HT1080 (cell line): ENCODE measurements around the gene IGSF22. TPM values are rescaled to one million over a fixed set of nuclear protein-coding genes. Genes with fewer than 3 reads are reported as not detected.

Experiments used
- DNase-seq: peaks from one replicate; pipeline ENCODE4 v3.0.0-alpha.2; 2015; ENCODE audit warnings: low read depth
- total RNA-seq: library from RNA; depleted of rRNA; stranded (reverse); fragments of >200 nt; shearing (Covaris generic); gene quantifications from 2 replicates; pipeline ENCODE4 v1.2.3, GENCODE V29; 2014

IGSF22 gene
- total RNA-seq, 1 experiment from 2014 or later = not detected

DNA sequence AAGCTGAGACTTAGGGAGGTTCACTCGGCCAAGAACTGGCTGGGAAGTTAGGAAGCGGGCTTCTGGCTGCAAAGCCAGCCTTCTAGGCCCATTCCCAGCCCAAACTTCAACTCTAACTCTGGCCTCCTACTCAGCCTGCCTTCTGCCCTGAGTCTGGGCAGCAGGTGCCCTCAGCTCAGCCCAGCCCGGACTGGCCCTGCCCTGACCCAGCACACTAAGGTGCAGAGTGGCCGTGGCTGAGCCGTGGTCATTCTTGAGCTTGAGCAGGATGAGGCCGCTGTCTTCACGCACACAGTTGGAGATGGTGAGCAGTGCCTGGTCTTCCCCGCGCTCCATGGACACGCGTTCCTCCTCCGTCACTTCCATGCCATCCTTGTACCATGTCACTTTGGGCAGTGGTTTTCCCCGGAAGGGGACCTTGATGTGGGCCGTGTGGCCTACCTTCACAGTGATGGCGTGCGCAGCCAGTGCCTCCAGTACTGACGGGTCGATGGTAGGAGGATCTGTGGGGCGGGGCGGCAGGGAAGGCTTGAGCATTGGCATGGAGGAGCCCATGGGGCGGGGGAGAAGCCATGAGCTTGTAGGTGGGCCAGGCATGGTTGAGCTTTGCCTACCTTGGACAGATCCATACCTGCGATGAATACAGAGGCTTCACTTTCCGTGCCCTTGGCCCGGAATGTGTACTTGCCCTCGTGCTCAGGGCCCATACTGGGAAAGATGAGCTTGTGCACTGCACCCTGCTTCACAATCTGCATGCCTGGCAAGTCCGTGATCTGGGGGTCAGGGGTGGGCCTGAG lies 12.1 kb downstream of the IGSF22 start:
- no peak for DNase-seq

DNA sequence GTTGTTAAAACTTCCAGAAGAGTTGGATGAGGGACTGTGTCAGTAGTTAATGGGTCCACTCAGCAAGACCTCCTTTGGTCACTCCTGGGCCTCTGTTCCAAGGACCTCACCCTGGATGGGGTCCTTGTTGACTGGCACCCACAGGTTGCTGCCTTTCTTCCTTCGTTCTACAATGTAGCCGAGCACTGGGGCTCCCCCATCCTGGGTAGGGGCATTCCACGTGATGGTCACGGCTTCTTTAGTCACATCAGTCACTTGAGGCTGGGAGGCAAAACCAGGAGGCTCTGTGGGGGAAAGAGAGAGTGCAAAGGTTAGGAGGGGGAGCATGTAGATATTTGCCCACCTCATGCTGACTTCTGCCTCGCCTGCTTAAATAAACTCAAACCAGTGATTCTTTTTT lies 15.4 kb downstream of the IGSF22 start:
- no peak for DNase-seq

DNA sequence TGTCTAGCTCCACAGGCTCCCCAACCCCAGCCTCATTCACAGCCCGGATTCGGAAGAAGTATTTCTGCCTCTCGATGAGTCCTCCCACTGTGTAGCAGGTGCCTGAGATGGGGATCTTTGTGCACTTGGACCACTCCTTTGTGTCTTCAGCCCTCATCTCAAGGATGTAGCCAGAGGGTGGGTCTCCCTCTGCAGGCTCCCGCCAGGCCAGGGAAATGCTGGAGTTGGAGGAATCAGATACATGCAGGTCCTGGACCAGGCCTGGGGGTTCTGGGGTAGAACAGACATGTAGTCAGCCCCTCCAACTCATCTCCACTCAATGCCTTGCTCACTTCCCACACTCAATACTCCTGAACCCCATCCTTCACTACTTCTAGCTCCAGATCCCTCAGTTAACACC lies 16.6 kb downstream of the IGSF22 start:
- DNase-seq = no peak

DNA sequence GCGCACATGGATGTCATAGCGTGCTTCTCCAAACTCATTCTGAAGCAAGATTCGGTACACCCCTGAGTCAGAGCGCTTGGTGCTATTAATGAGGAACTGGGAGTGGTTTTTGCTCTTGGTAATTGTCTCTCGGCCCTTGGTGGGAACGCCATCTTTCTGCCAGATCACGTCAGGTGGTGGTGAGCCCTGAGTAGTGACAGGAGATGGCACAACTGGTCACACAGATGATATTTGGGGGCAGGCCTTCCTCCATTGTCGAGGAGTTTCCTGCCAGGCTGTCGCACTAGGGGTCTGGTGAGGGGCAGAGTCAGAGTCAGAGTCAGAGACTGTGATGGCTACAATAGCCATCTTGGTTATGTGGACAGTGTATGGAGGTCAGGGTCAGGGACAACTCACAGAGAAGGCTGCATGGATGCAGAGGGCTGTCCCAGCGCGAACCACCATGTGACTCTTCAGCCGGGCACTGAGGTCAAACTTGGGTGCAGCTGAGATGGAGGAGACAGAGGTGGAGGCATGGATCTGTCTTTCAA lies 18.1 kb downstream of the IGSF22 start:
- no peak for DNase-seq

DNA sequence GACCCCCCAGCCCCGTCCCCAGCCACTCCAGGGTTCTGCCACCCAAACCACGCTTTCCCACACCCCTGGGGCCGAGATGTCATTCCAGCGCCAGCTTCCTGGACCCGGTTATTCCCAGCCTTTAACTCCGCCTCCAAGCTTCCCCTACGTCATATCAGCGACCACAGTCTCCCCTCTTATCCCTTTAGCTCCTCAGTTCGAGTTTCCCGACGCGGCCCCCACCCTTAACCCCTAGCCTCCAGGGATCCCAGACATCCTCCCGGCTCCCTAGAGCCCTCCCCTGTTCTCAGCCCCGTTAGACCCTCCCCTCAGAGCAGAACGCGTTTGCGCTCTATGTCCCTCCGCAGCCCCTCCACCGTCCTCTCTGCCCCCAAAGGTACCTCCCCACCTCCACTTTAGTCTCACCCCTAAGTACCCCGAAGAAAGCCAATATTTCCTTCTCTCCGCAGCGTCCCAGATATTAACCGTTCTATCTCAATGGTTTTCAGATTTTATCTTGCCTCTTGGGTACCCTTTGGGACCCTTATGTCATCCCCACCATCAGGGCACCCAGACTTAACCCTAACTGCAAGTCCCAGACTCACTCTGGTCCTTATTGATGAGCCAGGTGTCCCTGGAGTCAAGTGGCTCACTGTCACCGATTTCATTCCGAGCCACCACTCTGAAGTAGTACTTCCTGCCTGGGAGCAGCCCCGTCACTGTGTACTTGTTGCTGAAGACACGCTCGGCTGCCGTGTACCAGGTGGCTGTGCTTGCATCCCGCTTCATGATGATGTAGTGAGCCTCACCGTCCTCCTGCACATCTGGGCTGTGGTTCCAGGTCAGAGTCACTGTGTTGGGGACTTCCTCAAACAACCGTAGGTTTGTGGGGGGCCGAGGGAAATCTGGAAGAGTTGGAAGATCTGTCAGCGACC lies 19.4 kb downstream of the IGSF22 start:
- no peak for DNase-seq

DNA sequence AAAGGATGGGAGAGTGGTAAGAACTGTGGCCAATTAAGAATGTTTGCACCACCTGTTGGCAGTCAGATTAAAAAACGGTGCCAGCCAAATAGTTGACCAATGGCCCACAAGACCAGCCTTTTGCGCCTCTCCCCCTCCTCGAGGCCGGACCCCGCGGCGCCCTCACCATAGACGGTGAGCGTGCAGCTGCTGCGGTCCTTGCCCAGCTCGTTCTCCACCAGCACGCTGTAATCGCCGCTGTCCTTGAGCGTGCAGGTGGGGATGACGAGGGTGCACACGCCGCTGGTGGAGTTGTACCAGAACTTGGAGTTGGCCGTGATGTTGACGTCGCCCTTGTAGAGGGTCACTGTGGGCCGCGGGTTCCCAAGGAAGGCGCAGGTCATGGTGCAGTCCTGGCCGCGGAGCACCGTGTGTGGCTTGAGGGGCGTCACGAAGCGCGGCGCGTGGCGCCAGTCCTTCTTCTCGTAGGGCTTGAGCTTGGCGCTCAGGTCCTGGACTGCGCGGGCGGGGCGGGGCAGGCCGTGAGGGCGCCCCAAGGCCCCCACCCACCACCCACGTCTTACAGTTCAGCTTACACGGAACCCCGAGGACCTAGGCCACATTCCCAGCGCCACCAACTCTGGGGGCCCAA lies 20.2 kb downstream of the IGSF22 start:
- no peak for DNase-seq

DNA sequence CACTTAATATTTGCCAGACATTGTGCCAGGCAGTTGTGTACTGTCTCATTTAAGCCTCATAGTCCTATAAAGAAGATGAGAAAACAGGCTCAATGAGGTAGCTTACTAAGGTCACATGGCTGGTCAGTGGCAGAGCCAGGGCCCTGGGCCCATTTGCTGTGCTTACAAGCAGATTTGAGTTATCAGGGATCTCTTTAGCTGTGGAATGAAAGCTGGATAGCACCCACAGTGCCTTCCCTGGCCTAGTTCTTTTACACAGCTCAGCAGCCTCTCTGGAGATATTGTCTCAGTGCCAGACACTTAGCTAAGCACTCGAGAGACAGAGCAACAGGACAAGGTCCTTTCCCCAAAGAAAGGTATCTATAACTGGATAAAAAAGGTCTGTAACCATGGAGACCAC lies 21.3 kb downstream of the IGSF22 start:
- DNase-seq = no peak

DNA sequence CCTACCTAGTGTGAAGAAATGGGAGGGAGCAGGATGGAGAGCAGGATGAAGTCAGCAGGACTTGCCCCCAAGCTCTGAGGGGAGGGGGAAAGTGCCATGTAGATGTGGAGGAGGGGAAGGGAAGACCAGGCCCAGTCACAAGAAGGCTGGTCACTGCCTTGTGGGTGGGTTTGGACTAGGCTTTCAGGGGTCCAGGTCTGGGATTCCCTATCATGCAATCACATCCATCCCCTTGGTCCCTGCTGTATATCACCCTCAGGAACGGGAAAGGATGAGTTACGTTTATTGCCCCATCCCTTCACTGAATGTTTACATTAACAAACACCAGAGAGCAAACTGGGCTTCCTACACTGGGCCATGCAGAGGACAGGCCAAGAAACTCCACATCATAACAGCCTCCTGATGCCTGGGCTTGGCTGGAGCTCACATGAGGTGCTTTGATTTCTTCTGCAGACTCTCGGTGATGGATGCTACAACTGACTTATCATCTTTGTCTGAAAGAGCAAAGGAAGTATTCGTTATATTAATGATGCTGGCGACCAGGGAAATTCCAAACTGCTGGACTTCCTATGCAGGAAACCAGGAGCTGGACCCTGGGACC lies 21.8 kb downstream of the IGSF22 start:
- no peak for DNase-seq

DNA sequence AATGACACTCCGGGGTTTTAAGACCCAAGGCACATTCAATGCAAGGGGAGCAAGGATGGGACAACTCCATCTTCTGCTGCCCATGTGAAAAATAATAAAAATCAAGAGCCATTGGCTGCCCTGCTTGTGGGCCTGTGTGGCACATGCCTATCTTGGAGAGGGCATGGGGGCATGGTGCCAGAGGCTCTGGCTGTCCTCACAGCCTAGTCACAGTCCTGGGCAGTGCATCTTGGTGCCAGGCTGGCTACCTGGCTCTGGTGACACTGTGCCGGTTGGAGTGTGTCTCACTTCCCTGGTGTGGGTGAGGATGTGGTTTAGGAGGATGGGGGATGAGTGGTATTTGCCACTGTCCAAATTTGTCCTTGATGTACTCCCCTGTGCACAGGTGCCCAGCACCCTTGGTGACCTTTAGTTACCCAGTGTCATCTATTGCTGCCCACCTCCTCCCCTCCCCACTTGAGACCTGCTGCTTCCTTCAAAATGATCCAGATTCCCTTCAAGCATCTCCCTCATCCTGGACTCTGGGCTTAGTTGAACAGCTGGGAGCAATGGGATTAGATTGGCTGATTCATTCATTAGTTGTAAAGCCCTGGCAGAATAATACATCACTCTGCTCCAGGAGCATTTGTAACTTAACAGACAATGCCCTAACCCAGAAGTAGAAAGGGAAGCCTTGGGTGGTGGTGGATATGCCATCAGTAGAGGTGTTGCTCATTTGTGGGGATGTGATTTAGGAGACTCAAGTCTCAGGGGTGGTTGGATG lies 22.8 kb downstream of the IGSF22 start:
- no peak for DNase-seq

DNA sequence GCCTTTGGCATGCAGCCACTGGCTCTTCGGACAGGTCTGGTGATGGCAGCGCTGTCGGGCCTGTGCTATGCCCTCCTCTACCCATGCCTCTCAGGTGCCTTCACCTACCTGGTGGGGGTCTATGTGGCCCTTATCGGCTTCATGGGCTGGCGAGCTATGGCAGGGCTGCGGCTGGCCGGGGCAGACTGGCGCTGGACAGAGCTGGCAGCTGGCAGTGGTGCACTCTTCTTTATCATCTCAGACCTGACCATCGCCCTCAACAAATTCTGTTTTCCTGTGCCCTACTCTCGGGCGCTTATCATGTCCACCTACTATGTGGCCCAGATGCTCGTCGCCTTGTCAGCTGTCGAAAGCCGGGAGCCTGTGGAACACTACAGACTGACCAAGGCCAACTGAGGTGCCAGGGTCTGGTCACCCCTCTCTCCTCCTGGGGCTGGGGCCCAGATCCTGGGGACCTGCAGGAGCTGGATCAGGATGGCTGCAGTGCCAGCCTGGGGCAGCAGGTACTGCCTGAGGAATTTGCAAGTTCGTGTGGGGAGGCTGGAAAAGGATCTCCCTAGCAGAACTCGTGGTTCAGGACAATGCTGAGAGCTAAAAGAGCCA lies 24.3 kb downstream of the IGSF22 start:
- no peak for DNase-seq

DNA sequence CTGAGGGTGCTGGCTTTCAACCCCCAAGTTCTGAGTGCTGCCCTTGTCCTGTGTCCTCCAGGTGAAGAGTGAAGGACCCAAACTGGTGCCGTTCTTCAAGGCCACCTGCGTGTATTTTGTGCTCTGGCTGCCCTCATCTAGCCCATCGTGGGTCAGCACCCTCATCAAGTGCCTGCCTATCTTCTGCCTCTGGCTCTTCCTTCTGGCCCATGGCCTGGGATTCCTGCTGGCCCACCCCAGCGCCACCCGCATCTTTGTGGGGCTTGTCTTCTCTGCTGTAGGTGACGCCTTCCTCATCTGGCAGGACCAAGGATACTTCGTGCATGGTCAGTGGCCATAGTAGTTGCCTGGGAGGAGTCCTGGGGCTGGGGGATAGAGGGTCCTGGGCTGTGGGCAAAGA lies 25.1 kb downstream of the IGSF22 start:
- no peak for DNase-seq

DNA sequence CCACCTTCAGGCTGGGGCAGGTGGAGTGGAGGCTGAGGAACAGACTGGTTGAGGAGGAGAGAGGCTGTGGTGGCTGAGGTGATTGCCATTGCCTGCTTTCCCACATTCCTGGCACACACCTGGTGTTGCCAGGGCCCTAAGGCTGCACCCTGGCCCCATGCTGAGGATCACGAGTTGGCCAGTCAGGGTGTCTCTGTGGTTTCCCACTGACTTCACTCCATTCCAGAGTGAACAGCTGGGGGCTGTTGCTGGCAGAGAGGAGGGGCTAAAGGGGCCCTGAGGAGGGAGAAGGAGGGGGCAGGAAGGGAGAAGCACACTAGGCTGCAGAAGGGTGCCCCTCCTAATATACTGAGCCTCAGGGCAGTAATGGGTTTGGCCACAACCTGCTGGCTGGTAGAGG lies 25.6 kb downstream of the IGSF22 start:
- DNase-seq = peak; percentile 41

DNA sequence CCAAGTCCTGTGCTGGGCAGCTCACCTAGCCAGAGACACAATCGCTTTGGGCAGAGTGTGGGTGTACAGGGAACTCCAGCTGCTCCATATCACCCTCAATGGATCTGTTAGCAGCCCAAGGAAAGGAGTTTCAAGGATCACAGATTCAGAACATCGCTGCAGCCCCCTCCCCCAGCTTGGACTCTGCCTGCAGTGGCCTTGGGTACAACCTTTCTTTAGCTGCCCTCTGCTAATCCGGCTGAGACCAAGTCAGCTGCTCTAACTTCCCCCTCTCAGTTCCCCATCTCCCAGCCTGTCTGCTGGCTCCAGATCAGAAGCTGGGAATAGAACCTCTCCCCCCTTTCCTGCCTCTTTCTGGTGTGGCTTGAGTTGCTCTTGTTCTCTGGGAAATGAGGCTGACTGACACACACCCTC lies 26.1 kb downstream of the IGSF22 start:
- no peak for DNase-seq

DNA sequence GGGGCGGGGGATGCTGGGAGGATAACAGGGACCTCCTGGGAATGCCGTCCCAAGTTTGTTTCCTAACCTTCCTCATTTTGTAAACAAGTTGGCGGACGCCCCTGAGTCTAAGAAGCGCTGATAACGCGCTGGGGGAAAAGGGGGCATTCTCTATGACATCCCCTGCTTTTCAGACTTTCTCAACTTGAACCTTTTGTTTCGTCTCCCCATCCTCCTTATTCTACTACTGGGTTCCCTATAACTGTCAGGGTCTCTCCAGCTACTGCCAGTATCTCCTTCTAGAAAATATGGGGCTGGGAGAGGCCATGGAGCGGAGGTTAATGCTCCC lies 26.8 kb downstream of the IGSF22 start:
- no peak for DNase-seq

DNA sequence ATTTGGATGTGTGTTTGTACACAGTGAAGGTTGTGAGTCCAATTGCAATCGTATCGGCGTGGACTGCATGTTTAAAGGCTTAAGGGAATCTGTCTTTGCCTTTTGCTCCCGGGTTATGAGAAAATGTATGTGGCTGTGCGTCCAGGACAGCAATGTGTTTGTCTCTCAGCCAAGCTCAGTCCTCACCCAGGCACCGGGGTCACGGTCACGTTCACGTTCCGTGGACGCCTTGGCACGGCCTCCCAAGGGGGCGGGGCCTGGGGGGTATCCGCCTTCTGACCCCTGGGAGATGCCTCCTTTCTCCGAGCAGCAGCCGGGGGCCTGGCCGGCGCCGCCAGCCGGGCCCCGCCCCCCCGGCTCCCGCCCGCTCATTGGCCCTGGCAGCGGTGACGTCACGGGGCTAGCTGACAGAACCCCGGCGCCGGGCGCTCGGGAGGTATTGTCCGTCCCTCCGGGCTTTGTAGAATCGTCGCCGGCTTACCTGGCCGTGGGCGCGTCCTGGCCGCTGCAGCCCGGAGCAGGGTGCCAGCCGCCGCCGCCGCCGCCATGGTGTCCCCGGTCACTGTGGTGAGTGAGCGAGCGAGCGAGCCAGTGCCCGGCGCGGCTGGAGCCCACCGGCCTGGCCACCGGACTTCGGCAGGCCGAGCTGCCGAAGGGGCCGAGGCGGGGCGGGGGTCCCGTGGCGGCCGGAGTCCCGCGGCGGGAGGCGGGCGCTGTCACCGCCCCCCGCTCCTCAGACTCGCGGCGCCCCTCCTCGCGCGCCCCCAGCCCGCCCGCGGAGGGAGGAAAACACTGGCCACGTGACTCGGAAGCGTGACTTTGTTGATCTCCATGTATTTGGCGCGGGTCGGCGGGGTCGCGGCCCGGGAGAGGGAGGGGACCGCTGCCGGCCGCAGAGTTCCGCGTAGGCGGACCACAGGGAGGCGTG lies 27.4 kb downstream of the IGSF22 start, which contains the start of gene TMEM86A:
Gene TMEM86A, plus strand, starts transcription at position 439 of the 928 bp plus-strand sequence. Its CDS starts 108 bp downstream, at position 547.
- DNase-seq = peak; percentile 79

DNA sequence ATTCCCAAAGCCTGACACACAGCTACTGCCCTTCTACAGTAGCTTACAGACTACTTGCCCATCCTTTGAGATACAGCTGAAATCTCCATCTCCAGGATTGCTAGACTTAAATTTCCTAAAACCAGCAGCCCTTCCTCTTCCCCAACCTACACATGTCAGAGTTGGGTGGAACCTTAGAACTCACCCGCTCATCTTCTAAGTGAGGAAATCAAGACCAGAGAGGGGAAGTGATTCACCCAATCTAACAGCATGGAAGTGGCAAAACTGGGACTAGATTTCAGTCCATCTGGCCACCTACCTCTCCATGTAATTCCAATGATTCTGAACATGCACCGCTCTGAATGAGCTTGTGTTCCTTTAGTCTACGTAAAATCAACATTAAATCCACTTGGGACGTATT lies 28.4 kb downstream of the IGSF22 start:
- peak; percentile 55 for DNase-seq

DNA sequence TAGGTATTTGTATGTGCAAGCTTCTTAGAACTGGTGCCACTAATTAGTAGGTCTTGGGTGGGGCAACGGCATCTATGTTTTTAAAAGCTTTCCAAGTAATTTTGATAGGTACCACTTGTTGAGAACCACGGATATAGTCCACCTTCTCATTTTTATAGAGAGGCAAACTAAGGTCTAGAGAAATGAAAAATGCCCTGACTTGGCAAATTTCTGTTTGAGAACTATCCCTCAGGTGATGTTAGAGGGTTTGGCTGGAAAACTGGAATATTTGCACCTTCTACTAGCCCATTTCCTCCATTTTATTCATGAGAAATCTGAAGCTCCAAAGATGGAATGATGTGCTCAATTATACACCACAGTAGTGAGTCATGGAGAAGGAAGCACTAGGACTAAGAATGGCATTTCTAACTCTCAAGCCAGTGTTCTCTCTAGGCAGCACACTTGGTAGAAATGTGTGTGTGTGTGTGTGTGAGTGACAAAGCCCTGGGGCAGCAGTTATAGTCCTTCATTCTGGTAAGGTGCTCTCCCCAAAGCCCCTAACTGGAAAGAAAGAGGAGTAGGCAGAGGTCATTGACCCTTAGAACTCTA lies 29.3 kb downstream of the IGSF22 start:
- DNase-seq = peak; percentile 64

DNA sequence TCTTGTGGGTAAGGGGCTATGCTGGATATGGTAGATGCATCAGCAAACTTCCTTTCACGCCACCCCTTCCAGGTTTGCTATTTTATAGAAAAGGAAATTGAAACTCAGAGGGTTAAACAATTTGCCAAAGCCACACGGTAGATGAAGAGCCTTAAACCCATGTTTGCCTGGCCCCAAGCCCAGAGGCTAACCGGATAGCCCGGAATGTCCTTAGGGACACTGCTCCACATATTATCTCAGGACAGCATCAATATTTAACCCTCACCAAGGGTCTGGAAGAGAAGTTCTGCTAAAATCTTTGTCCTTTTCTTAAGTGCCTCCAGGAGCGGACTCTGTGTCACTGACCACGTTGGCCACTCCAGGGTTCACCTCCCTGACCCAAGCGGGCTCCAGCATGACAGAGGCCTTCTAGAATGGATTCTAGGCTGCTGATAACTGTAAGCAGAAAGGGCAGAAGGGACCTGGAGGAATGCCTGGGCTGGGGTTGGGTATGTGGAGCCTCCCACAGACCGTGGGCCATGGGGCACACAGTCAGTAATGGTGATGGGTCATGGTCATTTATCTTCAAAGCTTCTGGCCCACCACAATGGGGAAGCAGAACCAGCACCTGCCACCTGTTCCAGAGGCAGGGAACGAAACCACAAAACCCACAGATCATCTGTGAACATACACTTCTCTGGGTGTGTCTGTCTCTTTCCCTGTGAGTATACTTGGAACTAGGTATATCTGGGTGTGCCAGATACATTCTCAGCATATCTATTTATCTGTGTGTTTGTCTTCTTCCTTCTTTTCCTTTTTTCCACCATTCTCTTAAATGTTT lies 32.8 kb downstream of the IGSF22 start:
- DNase-seq = no peak
